GM03348 (cell line): Measurements from ENCODE around the gene AP2M1.
A peak's percentile ranks its signal among the peaks of the same experiment; 100 is the strongest.

Source experiments
- DNase-seq: peaks from one replicate; pipeline ENCODE4 v3.0.0; 2012; ENCODE audit warnings: low spot score

AP2M1 gene

DNA sequence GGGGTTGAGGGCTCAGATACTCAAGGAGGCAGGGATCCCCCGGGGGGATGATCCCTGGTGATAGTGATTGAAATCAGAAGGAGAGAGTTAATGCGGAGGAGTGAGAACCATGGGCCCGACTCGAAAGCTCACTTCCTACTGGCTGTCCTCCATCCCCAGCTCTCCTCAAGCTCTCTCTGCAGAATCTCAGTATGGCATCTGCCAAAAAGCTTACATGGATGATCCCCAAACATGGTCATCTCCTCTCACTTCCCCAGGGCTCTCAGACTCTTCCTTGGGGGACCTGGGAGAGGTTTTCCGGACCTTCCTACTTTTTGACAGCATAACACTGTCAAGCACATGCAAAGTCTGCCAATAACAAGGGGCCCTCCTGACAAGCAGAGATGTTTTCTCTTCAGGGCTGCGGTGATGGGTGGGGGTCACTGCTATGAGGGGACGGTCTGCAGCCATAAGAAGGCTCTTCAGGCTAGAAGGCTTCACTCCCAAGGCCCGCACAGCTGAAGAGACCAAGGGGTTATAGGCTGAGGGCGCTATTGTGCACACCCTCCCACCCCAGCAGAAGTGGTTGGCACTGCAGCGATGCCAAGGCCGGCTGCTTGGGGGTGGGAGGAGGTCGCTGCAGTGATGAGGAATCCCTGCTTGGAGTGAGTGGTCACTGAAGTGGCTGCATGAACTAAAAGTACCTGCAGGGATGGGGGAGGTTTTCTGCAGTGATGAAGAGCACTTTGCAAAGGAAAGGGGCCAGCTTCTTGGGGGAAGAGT is 53.9 kb downstream of the AP2M1 start:
- DNase-seq: no peak

DNA sequence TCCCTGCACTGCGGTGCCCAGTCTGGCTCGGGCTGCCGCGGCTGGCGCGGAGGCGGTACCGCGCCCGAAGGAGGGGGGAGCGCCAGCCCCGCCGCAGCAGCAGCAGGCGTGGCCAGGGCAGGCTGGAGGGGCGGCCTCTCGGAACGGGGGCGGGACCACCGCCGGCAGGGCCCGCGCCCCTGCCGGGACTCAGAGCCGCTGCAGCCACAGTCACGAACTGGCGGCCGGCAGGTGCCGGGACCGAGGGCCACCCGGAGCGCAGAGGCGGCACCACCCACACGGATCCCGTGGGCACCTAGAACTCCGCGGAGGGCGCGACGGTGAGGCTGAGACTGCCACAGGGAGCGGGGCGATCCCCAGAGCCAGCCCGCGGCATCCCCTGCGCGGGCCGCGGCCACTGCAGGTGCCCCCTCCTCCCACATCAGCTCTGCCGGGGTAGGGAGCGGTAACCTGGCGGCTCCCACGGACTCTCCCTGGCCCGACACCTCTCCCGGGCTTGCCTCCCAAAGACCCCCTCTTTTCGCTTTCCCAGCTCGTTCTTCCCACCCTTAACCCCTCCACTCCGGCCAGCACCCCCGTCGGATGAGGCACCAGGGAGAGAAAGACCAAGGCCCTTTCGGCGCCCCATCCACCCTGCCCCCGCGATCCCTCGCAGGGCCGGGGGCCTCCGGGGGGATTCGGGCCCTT is 54.9 kb downstream of the AP2M1 start, which contains the start of gene VWA5B2:
Gene VWA5B2, plus strand, starts transcription at position 192 of the 687 bp plus-strand sequence. CDS start 944 bp downstream, outside the sequence.
- DNase-seq: peak; percentile 84

- DNase-seq: peak; percentile 27
These were observed 55.5 kb downstream of the AP2M1 start for GRCh38 chr3:184230081-184230602.

DNA sequence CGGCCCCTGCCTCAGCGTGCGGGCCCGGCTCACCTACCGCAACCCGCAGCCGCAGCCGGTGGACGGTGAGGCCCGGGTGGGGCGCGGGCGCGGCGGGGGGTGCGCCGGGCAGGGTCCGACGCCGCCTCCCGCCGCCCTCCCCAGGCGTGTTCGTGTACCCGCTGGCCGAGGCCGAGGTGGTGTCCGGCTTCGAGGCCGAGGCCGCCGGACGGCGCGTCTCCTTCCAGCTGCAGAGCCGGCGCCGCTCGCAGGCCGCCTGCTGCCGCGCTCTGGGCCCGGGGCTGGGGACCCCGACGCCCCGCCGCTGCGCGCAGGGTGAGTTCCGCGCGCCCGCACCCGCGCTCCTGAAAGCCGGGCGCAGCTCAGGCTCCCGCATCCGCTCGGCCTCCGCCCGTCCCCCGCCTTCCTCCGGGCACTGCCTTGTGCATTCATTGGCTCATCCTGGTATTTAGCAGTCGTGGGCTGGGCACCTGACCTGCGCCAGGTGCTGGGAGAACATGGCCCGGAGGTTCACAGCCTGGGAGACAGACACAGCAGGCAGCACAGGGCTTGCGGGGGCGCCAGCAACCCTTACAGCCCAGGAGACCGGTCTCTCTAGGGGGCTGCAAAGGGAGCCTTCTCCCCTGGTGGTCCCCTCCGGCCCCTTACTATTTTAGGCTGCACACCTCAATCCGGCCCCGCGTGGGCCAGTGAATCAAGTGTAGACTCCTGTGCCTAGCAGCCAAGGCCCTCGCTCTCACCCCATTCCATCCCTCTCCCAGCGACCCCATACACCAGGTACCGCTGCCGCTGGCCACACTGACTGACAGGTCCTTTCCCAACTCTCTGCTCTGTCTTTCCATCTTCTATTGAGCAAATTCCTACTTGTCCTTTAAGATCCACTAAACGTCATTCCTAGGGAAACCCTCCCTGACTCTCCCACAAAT is 56.2 kb downstream of the AP2M1 start:
- DNase-seq: peak; percentile 20

DNA sequence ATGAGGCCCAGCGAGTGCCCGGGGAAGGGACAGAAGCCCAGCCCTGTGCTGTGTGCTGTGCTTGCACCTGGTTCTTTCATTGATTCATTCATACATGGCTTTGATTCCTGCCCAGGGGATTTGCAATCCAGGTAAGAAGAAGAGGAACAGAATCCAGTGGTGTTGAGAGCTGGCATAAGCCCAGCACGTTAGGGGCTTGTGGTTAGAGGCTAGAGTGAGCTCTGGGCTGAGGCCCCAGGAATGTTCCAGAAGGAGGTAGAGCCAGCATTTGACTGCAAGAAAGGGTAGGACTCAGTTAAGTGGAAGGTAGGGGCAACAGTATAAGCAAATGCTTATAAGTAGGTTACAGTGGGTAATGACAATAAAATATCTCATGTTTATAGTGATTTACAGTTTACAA is 57.0 kb downstream of the AP2M1 start:
- no peak for DNase-seq

- DNase-seq: no peak
These were observed 58.6 kb downstream of the AP2M1 start for GRCh38 chr3:184233127-184233843.
